Cardiac muscle cell (in vitro differentiated cells and primary cell): Measurements from ENCODE around the gene NDUFA5. TPM values are rescaled to one million over a fixed set of nuclear protein-coding genes. Genes with fewer than 3 reads are reported as not detected.
"Not testable (repeated sequence)": the region's sequence is repeated elsewhere in the genome, so short reads cannot be mapped to it uniquely, and the experiment has no call there.

Experiments
- DNase-seq, 2 donors: peaks; one replicate each; pipeline versions ENCODE4 v3.0.0 to v3.0.0-alpha.2; 2010 to 2017; ENCODE audit warnings: low read depth in 1 of 2, low spot score in 1 of 2
- H3K27ac ChIP-seq: fragments of 200-600 bp; sonication (generic); 2 replicates; pipeline ENCODE4 v1.5.1; 2016
- H3K27me3 ChIP-seq: fragments of 200-600 bp; sonication (generic); 2 replicates; pipeline ENCODE4 v1.6.0; 2016; ENCODE audit warnings: control low read depth
- H3K36me3 ChIP-seq: fragments of 200-600 bp; sonication (generic); 2 replicates; pipeline ENCODE4 v1.5.1; 2016; ENCODE audit warnings: control low read depth
- H3K4me1 ChIP-seq: fragments of 200-600 bp; sonication (generic); 2 replicates; pipeline ENCODE4 v1.8.1; 2017; ENCODE audit warnings: low read depth, mild to moderate bottlenecking, mixed run types
- H3K4me3 ChIP-seq: fragments of 200-600 bp; sonication (generic); 2 replicates; pipeline ENCODE4 v1.5.1; 2016; ENCODE audit warnings: mild to moderate bottlenecking
- H3K9me3 ChIP-seq: fragments of 200-600 bp; sonication (generic); 2 replicates; pipeline ENCODE4 v1.5.1; 2017; ENCODE audit warnings: low read depth, mild to moderate bottlenecking, control low read depth
- CTCF ChIP-seq: IDR thresholded peaks from 2 replicates; pipeline ENCODE4 v1.5.1; 2012; ENCODE audit warnings: low read depth, mild to moderate bottlenecking, low read length
- polyA plus RNA-seq: library from polyadenylated mRNA; unstranded; fragments of >200 nt; fragmentation: Nextera tagmentation; extraction: Ambion mirVana; gene quantifications from 2 replicates; pipeline ENCODE4 v1.2.1, GENCODE V29; 2016
- total RNA-seq: library from RNA; depleted of rRNA; stranded (reverse); fragments of >200 nt; gene quantifications from 2 replicates; pipeline ENCODE4 v1.2.3, GENCODE V29; 2016

NDUFA5 gene
- total and polyA plus RNA-seq, 2 experiments from 2014 or later, result 64.0 to 217 TPM

- Histone ChIP-seq H3K4me3 (peak within 1 kb of the TSS; percentile 35), H3K4me1 (peaks cover 3% of the 10 kb centered on the region), H3K9me3 (no peaks in the 10 kb centered on the region), H3K36me3 (no peaks in the 10 kb centered on the region), H3K27me3 (no peaks in the 10 kb centered on the region), H3K27ac (peak within 1 kb of the TSS; percentile 74)
- no peak for TF ChIP-seq CTCF
- DNase-seq, result peak; percentile 98
Observed at GRCh38 chr7:123534383-123535260, 23.0 kb downstream of the NDUFA5 start, which contains the start of gene IQUB. Gene IQUB (minus strand): TSS chr7:123534595. CDS start chr7:123512340, 22,255 bp downstream.

GRCh38 chr7:123533929-123534382 lies 23.7 kb downstream of the NDUFA5 start:
- peaks cover 3% of the 10 kb centered on the region for H3K4me1 ChIP-seq
- H3K9me3 ChIP-seq, result no peaks in the 10 kb centered on the region
- no peaks in the 10 kb centered on the region for H3K27me3 ChIP-seq
- no peak overlapping the region for H3K27ac ChIP-seq
- DNase-seq, result no peak
- TF ChIP-seq CTCF, result no peak
- H3K4me3 ChIP-seq, result peak overlapping the region; percentile 35
- no peaks in the 10 kb centered on the region for H3K36me3 ChIP-seq

GRCh38 chr7:123533553-123533917 lies 24.1 kb downstream of the NDUFA5 start:
- H3K27ac ChIP-seq, result no peak overlapping the region
- no peaks in the 10 kb centered on the region for H3K27me3 ChIP-seq
- H3K4me1 ChIP-seq, result peaks cover 3% of the 10 kb centered on the region
- H3K36me3 ChIP-seq, result no peaks in the 10 kb centered on the region
- H3K9me3 ChIP-seq, result no peaks in the 10 kb centered on the region
- peak overlapping the region; percentile 35 for H3K4me3 ChIP-seq
- TF ChIP-seq CTCF, result no peak
- no peak for DNase-seq

- H3K27ac ChIP-seq, H3K27me3 ChIP-seq, H3K36me3 ChIP-seq, H3K9me3 ChIP-seq, H3K4me1 ChIP-seq: not testable (repeated sequence)
- H3K4me3 ChIP-seq, result peak overlapping the region; percentile 32
- peak; percentile 33 to 39 for DNase-seq
Observed at GRCh38 chr7:123532788-123533552, 24.6 kb downstream of the NDUFA5 start.

- not testable (repeated sequence) for H3K27me3 ChIP-seq, H3K27ac ChIP-seq, H3K9me3 ChIP-seq, DNase-seq, H3K36me3 ChIP-seq, H3K4me1 ChIP-seq
- H3K4me3 ChIP-seq, result peak overlapping the region; percentile 32
Observed at GRCh38 chr7:123532343-123532742, 25.3 kb downstream of the NDUFA5 start.

GRCh38 chr7:123530035-123530591 lies 27.5 kb downstream of the NDUFA5 start:
- H3K36me3 ChIP-seq, H3K27me3 ChIP-seq, H3K4me3 ChIP-seq, H3K9me3 ChIP-seq, H3K27ac ChIP-seq, DNase-seq, H3K4me1 ChIP-seq: not testable (repeated sequence)
